ENCODE data around the gene POU2AF3.
"Not testable (repeated sequence)": the region's sequence is repeated elsewhere in the genome, so short reads cannot be mapped to it uniquely, and the experiment has no call there.

Gene POU2AF3

GRCh38 chr11:111298413-111299100, at the start of gene POU2AF3:
POU2AF3 (plus strand) TSS chr11:111298546; CDS start chr11:111298582, 36 bp downstream.
- no peak for FAIRE-seq

GRCh38 chr11:111250936-111251335, 47.4 kb upstream of the POU2AF3 start:
- no peak for FAIRE-seq

- FAIRE-seq = no peak
Measured at GRCh38 chr11:111253131-111253530, 45.2 kb upstream of the POU2AF3 start.

GRCh38 chr11:111253630-111254029, 44.7 kb upstream of the POU2AF3 start:
- FAIRE-seq = no peak

- FAIRE-seq = no peak
Measured at GRCh38 chr11:111258046-111258445, 40.3 kb upstream of the POU2AF3 start.

- no peak for FAIRE-seq
Measured at GRCh38 chr11:111259896-111260295, 38.5 kb upstream of the POU2AF3 start.

- no peak for FAIRE-seq
Measured at GRCh38 chr11:111260811-111261210, 37.5 kb upstream of the POU2AF3 start.

GRCh38 chr11:111264646-111265045, 33.7 kb upstream of the POU2AF3 start:
- no peak for FAIRE-seq

- FAIRE-seq = no peak
Measured at GRCh38 chr11:111265421-111265820, 32.9 kb upstream of the POU2AF3 start.

GRCh38 chr11:111268303-111268702, 30.0 kb upstream of the POU2AF3 start:
- FAIRE-seq = not testable (repeated sequence)

GRCh38 chr11:111269146-111269868, 29.0 kb upstream of the POU2AF3 start:
- no peak for FAIRE-seq

- FAIRE-seq = no peak
Measured at GRCh38 chr11:111272420-111272819, 25.9 kb upstream of the POU2AF3 start.

- FAIRE-seq = no peak
Measured at GRCh38 chr11:111282562-111283075, 15.7 kb upstream of the POU2AF3 start.

GRCh38 chr11:111283945-111284481, 14.3 kb upstream of the POU2AF3 start:
- FAIRE-seq = peak; percentile 18

- FAIRE-seq = no peak
Measured at GRCh38 chr11:111285189-111286091, 12.9 kb upstream of the POU2AF3 start.

GRCh38 chr11:111291764-111292163, 6.6 kb upstream of the POU2AF3 start:
- FAIRE-seq = no peak

- FAIRE-seq = not testable (repeated sequence)
Measured at GRCh38 chr11:111292408-111292807, 5.9 kb upstream of the POU2AF3 start.

- FAIRE-seq = no peak
Measured at GRCh38 chr11:111296196-111296595, 2.1 kb upstream of the POU2AF3 start.

- no peak for FAIRE-seq
Measured at GRCh38 chr11:111297696-111298095, 650 bp upstream of the POU2AF3 start.

GRCh38 chr11:111299101-111300026, 1.0 kb downstream of the POU2AF3 start:
- FAIRE-seq = no peak

- no peak for FAIRE-seq
Measured at GRCh38 chr11:111300569-111300968, 2.2 kb downstream of the POU2AF3 start.
